ENCODE measurements around the gene TMEM132C.

GRCh38 chr12:128726886-128727285 is 459.9 kb downstream of the TMEM132C start:
- TF ChIP-seq POLR2AphosphoS5 (IDR thresholded peaks at IDR 0.05; ENCODE audit: low read depth, low read length) (no peak; the same call in 1 of the 2 replicates), REST (IDR thresholded peaks at IDR 0.05; ENCODE audit: insufficient read depth in 1 of 2, low read depth in 2 of 2, low read length in 2 of 2) (no peak)
